Peyer's patch (tissue), 4 donors: ENCODE measurements around the gene PACS1.

Experiments used
- CTCF ChIP-seq, 6 experiments: fragments of 450-650 bp in 4 of 6; fragments of 200-600 bp in 2 of 6; sonication (generic) in 1 of 6; IDR thresholded peaks; one replicate each; pipeline ENCODE4 v1.5.1; 2017 to 2019; ENCODE audit warnings: antibody characterized with exemption in 6 of 6, mild to moderate bottlenecking in 3 of 6, moderate library complexity in 1 of 6
- POLR2A ChIP-seq, 2 donors: fragments of 450-650 bp; IDR thresholded peaks; one replicate each; pipeline ENCODE4 v1.5.1; 2017; ENCODE audit warnings: antibody characterized with exemption in 2 of 2, mild to moderate bottlenecking in 2 of 2, moderate library complexity in 2 of 2

DNA sequence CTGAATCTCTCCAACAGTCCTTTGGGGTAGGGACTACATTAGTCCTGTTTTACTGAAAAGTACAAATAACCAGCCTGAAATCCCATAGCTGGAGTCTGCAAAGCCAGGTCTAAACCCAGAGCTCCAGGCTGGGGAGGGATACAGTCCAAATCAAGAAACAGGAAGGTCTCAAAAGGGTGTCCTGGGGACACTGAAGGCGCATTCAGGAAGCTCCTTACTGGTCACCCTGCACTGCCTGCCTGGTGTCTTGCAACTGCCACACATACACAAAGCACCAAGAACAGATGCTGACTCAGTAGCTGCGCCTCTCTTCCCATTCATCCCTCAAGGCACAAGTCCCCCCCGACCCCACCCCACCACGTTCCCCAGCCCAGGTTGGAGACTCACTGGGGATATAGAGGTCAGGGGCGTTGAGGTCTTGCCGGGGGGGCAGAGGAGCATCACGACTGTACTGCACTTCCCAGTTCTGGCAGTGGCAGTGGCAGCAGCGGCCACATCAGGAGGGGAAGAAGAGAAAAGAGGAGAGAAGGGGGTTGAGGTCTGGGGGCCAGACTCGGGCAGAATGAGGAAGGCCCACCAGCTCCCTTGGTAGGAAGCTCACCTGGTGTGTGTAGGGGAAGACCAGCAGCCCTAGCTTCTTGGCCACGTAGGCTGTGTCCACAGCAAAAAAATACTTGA is 217.3 kb downstream of the PACS1 start:
- TF ChIP-seq POLR2A (IDR thresholded peaks at IDR 0.05) (no peak), CTCF (IDR thresholded peaks at IDR 0.05) (no peak)
